Glomerular visceral epithelial cell (primary cell): ENCODE measurements around the gene IL11.

ENCODE experiments used
- DNase-seq: peaks from one replicate; pipeline ENCODE4 v3.0.0-alpha.2; 2016; ENCODE audit errors: extremely low spot score

The IL11 gene

GRCh38 chr19:55391191-55391670 is 21.0 kb upstream of the IL11 start:
- no peak for DNase-seq

GRCh38 chr19:55390461-55390880 is 20.2 kb upstream of the IL11 start:
- DNase-seq = no peak

GRCh38 chr19:55389386-55390317 is 19.4 kb upstream of the IL11 start:
- DNase-seq = no peak

- no peak for DNase-seq
These were observed 17.7 kb upstream of the IL11 start for GRCh38 chr19:55387736-55388497.

- no peak for DNase-seq
These were observed 16.3 kb upstream of the IL11 start for GRCh38 chr19:55386493-55386971.

GRCh38 chr19:55385724-55386492 is 15.6 kb upstream of the IL11 start, which contains the start of gene RPL28:
Gene RPL28, plus strand, starts transcription at chr19:55385932. Its CDS starts 426 bp downstream, at chr19:55386358.
- DNase-seq = peak; percentile 99

- DNase-seq = peak; percentile 96
These were observed 14.9 kb upstream of the IL11 start for GRCh38 chr19:55384920-55385723.

- DNase-seq = no peak
These were observed 14.1 kb upstream of the IL11 start, which contains the start of gene TMEM238 for GRCh38 chr19:55384131-55384919. Gene TMEM238, minus strand, starts transcription at chr19:55384292. Its CDS starts 33 bp downstream, at chr19:55384259.

GRCh38 chr19:55383279-55384130 is 13.2 kb upstream of the IL11 start:
- DNase-seq = peak; percentile 75

GRCh38 chr19:55382522-55383054 is 12.3 kb upstream of the IL11 start:
- no peak for DNase-seq

- no peak for DNase-seq
These were observed 11.8 kb upstream of the IL11 start for GRCh38 chr19:55382013-55382412.

GRCh38 chr19:55379174-55379573 is 8.9 kb upstream of the IL11 start:
- no peak for DNase-seq

GRCh38 chr19:55377356-55378131 is 7.3 kb upstream of the IL11 start:
- DNase-seq = no peak

GRCh38 chr19:55376241-55376933 is 6.1 kb upstream of the IL11 start, which contains the start of gene TMEM190:
Gene TMEM190, plus strand, starts transcription at chr19:55376826. Its CDS starts 28 bp downstream, at chr19:55376854.
- no peak for DNase-seq

GRCh38 chr19:55373993-55374757 is 3.9 kb upstream of the IL11 start:
- peak; percentile 95 for DNase-seq

GRCh38 chr19:55373306-55373992 is 3.2 kb upstream of the IL11 start:
- peak; percentile 56 for DNase-seq
